Gastroesophageal sphincter (tissue), 3 donors: ENCODE results near the gene SEPTIN14.

ENCODE experiments used
- POLR2A ChIP-seq, 2 donors: fragments of 450-650 bp; IDR thresholded peaks; one replicate each; pipeline ENCODE4 v1.6.1; 2017; ENCODE audit warnings: antibody characterized with exemption in 2 of 2, mild to moderate bottlenecking in 2 of 2, moderate library complexity in 1 of 2
- TF ChIP-seq, protein P1 (sequence below), 4 experiments: fragments of 200-600 bp in 2 of 4; fragments of 450-650 bp in 2 of 4; sonication (generic) in 1 of 4; IDR thresholded peaks; one replicate each; pipeline ENCODE4 v1.5.1; 2017 to 2019; ENCODE audit warnings: antibody characterized with exemption in 4 of 4, mild to moderate bottlenecking in 2 of 4, moderate library complexity in 2 of 4

- TF ChIP-seq POLR2A (IDR thresholded peaks at IDR 0.05) = no peak
- TF ChIP-seq, protein P1, sequence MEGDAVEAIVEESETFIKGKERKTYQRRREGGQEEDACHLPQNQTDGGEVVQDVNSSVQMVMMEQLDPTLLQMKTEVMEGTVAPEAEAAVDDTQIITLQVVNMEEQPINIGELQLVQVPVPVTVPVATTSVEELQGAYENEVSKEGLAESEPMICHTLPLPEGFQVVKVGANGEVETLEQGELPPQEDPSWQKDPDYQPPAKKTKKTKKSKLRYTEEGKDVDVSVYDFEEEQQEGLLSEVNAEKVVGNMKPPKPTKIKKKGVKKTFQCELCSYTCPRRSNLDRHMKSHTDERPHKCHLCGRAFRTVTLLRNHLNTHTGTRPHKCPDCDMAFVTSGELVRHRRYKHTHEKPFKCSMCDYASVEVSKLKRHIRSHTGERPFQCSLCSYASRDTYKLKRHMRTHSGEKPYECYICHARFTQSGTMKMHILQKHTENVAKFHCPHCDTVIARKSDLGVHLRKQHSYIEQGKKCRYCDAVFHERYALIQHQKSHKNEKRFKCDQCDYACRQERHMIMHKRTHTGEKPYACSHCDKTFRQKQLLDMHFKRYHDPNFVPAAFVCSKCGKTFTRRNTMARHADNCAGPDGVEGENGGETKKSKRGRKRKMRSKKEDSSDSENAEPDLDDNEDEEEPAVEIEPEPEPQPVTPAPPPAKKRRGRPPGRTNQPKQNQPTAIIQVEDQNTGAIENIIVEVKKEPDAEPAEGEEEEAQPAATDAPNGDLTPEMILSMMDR (IDR thresholded peaks at IDR 0.05) = no peak
Measured at GRCh38 chr7:55873765-55874164, 11.2 kb upstream of the SEPTIN14 start.
